Kidney (tissue), 14 donors: ENCODE measurements around the gene VPS13A. TPM values are rescaled to one million over a fixed set of nuclear protein-coding genes. Genes with fewer than 3 reads are reported as not detected.
"Not testable (repeated sequence)": the region's sequence is repeated elsewhere in the genome, so short reads cannot be mapped to it uniquely, and the experiment has no call there.

Experiments used
- DNase-seq, 5 donors: peaks; one replicate each; pipeline ENCODE4 v3.0.0-alpha.2; 2013 to 2020
- FAIRE-seq: peaks from 2 replicates; lab custom pipeline; 2012; peaks lifted over from hg19 to GRCh38; lab: Jason Lieb, UNC
- H3K27ac ChIP-seq, 2 donors: one replicate each; pipeline ENCODE4 v1.7.0; 2013; ENCODE audit warnings: low read depth in 2 of 2, low read length in 2 of 2, inconsistent platforms in 1 of 2
- H3K27me3 ChIP-seq: one replicate; pipeline ENCODE4 v1.7.1; 2013; ENCODE audit warnings: low read length, inconsistent platforms; ENCODE audit not compliant: control insufficient read depth, insufficient read depth
- H3K36me3 ChIP-seq, 3 donors: one replicate each; pipeline versions ENCODE4 v1.7.0 to v1.7.1; 2013; ENCODE audit warnings: low read length in 3 of 3, control low read depth in 1 of 3, inconsistent platforms in 1 of 3; ENCODE audit not compliant: insufficient read depth in 3 of 3, control insufficient read depth in 2 of 3
- H3K4me1 ChIP-seq, 3 donors: one replicate each; pipeline versions ENCODE4 v1.7.0 to v1.7.1; 2013; ENCODE audit warnings: low read length in 3 of 3, inconsistent platforms in 1 of 3, low read depth in 1 of 3; ENCODE audit not compliant: control insufficient read depth in 2 of 3, insufficient read depth in 2 of 3
- H3K4me3 ChIP-seq, 3 donors: one replicate each; pipeline versions ENCODE4 v1.7.0 to v1.8.1; 2013; ENCODE audit warnings: low read length in 3 of 3, control low read depth in 1 of 3, inconsistent platforms in 1 of 3
- H3K9ac ChIP-seq, 3 donors: one replicate each; pipeline versions ENCODE4 v1.7.0 to v1.7.1; 2013; ENCODE audit warnings: low read length in 3 of 3, control low read depth in 1 of 3, inconsistent platforms in 1 of 3
- H3K9me3 ChIP-seq, 3 donors: one replicate each; pipeline versions ENCODE4 v1.7.0 to v1.7.1; 2013; ENCODE audit warnings: low read length in 3 of 3, control low read depth in 1 of 3, inconsistent platforms in 1 of 3; ENCODE audit not compliant: control insufficient read depth in 2 of 3, insufficient read depth in 1 of 3
- intact Hi-C: fragments of 100-400 bp; cut with DNase I; formaldehyde crosslinking; loops from one replicate; pipeline ENCODE4 v1.11.1; 2022
- polyA plus RNA-seq: library from polyadenylated mRNA; stranded (reverse); fragments of 350-450 nt; fragmentation: Illumina TruSeq; extraction: RNeasy Lipid Tissue Mini Kit (QIAGEN cat#74804); gene quantifications from one replicate; pipeline ENCODE4 v1.2.3, GENCODE V29; 2014; ENCODE audit warnings: low read depth, low replicate concordance; ENCODE audit not compliant: insufficient read depth
- total RNA-seq: library from RNA; stranded (reverse); fragmentation: NEBNext Ultra II Directional; extraction: Animal tissue kit (Norgen Biotek cat#: 25700); gene quantifications from one replicate; pipeline ENCODE4 v1.2.1, GENCODE V29; 2021
- TF ChIP-seq, protein P1 (sequence below): IDR thresholded peaks from 3 replicates; pipeline ENCODE4 v1.5.1; 2012; ENCODE audit warnings: mild to moderate bottlenecking, moderate library complexity, borderline replicate concordance; ENCODE audit not compliant: insufficient read depth; ENCODE audit errors: extremely low read depth
- donor health status: control.
- donor health status: control.
- donor health status: control.
- donor health status: control.
- donor health status: control.
- donor health status: DM: yes; HTN: yes; CAD: no.
- donor health status: Normal renal cell carcinoma (clear cell type).

The VPS13A gene
- total and polyA plus RNA-seq, 2 donors from 2014 or later, result 10.1 to 32.1 TPM

DNA sequence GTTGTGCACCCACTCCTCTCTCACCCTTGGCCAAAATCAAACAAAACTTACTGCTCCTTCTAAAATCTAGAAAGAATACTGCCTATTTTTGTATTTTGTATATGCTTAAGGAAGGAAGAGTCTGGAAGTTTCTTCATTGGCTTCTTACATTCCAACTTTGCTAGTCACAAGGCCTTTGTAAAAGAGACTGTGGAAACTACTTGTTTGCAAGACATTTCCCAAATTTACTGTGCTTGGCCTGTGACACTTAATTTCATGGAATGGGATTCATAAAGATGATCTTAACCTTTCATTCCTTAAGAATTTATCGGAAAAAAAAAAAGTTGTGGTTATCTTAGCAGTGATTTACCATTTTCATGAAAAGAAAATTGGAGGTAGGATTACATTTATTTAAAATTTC, 208.9 kb downstream of the VPS13A start:
- intact Hi-C loops, result no loop called here
- H3K27me3 ChIP-seq, result no peaks in the 10 kb centered on the region
- no peaks in the 10 kb centered on the region for H3K36me3 ChIP-seq
- H3K4me3 ChIP-seq, result no peak overlapping the region
- FAIRE-seq (no peak), DNase-seq (no peak)
- TF ChIP-seq, protein P1, sequence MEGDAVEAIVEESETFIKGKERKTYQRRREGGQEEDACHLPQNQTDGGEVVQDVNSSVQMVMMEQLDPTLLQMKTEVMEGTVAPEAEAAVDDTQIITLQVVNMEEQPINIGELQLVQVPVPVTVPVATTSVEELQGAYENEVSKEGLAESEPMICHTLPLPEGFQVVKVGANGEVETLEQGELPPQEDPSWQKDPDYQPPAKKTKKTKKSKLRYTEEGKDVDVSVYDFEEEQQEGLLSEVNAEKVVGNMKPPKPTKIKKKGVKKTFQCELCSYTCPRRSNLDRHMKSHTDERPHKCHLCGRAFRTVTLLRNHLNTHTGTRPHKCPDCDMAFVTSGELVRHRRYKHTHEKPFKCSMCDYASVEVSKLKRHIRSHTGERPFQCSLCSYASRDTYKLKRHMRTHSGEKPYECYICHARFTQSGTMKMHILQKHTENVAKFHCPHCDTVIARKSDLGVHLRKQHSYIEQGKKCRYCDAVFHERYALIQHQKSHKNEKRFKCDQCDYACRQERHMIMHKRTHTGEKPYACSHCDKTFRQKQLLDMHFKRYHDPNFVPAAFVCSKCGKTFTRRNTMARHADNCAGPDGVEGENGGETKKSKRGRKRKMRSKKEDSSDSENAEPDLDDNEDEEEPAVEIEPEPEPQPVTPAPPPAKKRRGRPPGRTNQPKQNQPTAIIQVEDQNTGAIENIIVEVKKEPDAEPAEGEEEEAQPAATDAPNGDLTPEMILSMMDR, result no peak
- H3K27ac ChIP-seq, result no peak overlapping the region
- no peaks in the 10 kb centered on the region for H3K4me1 ChIP-seq
- H3K9me3 ChIP-seq, result no peaks in the 10 kb centered on the region
- no peak overlapping the region for H3K9ac ChIP-seq

DNA sequence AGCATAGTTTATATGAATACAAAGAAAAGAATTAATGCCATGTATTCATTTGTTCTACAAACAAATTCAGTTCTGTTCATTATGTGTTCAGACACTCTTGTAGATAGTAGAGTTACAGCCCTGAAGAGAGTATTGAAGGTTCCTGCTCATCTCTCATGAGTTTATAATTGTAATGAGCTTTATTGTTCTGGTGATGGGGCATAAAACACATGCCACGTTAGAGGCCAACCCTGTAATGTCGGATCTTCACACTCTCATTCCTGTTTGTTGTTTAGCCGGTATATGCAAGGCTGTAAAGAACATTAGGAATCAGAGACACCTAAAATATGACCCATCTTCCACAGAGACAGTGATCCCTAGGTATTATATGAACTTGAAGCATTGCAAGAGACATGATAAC, 214.5 kb downstream of the VPS13A start:
- no peaks in the 10 kb centered on the region for H3K27me3 ChIP-seq
- no peaks in the 10 kb centered on the region for H3K4me1 ChIP-seq
- TF ChIP-seq, protein P1, result no peak
- H3K4me3 ChIP-seq, result no peak overlapping the region
- no peak for DNase-seq
- H3K9ac ChIP-seq, result no peak overlapping the region
- no peaks in the 10 kb centered on the region for H3K36me3 ChIP-seq
- H3K27ac ChIP-seq, result no peak overlapping the region
- H3K9me3 ChIP-seq, result no peaks in the 10 kb centered on the region
- FAIRE-seq, result no peak
- intact Hi-C loops, result no loop called here

DNA sequence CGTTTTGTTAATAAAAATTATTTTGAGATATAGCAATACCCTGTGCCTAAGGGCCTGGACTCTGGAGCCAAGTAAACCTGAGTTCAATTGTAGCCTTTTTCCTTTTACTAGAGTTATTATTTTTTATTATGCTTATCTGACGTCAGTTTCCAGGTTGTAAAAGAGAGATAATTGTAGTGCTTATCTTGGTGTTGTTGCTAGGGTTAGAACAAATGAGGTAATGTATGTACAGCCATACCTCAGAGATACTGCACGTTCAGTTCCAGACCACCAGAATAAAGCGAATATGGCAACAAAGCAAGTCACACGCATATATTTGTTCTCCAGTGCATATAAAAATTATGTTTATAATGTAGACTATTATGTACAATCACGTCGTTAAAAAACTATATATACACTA, 215.0 kb downstream of the VPS13A start:
- Histone ChIP-seq H3K27ac (no peak overlapping the region), H3K4me1 (no peaks in the 10 kb centered on the region), H3K27me3 (no peaks in the 10 kb centered on the region), H3K9ac (no peak overlapping the region), H3K4me3 (no peak overlapping the region), H3K36me3 (no peaks in the 10 kb centered on the region), H3K9me3 (no peaks in the 10 kb centered on the region)
- TF ChIP-seq, protein P1, result no peak
- FAIRE-seq, result peak; percentile 21
- DNase-seq, result no peak
- intact Hi-C loops, result no loop called here

DNA sequence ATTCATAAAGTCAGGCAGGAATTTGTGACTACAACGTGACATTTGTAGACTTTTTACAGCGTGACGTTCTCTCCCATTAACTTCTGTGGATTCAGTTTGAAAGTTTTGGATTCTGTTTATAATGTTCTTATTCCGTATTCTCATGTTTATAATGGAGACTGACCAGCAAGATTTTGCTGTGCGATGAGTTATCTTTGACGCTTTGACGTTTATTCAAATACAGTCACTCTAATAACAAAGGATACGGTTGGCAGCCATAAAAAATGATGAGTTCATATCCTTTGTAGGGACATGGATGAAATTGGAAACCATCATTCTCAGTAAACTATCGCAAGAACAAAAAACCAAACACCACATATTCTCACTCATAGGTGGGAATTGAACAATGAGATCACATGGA, 221.2 kb downstream of the VPS13A start:
- H3K9me3 ChIP-seq, H3K36me3 ChIP-seq, H3K9ac ChIP-seq, H3K4me1 ChIP-seq, H3K4me3 ChIP-seq, H3K27me3 ChIP-seq, intact Hi-C loops, DNase-seq, FAIRE-seq, H3K27ac ChIP-seq: not testable (repeated sequence)
